HG03342 (cell line): Measurements from ENCODE around the gene FAM47E.
"Not testable (repeated sequence)": the region's sequence is repeated elsewhere in the genome, so short reads cannot be mapped to it uniquely, and the experiment has no call there.

Experiments used
- ATAC-seq: cut with Tn5 transposase; IDR thresholded peaks from one replicate; pipeline ENCODE4 v1.9.1; 2021; ENCODE audit warnings: mild to moderate bottlenecking, moderate library complexity; ENCODE audit not compliant: unreplicated experiment

The FAM47E gene

DNA sequence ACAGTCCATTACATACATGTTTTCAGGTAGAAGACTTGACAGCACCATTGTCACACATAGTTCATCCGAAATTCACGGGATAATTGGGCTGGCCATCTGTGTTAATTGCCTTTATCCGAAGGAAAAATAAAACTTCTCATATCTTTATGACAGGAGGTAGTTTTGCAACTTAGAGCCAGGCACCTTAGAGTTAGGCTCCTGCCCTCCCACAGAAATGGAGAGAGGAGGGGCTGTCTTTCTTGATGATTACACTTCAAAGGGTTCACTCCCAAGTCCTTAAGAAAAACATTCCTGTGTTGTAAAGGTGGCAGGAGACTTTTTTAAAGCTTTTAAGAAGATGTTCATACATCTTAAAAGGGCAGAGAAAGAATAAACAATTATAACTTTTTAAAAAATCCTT is 27.4 kb upstream of the FAM47E start:
- ATAC-seq = no peak

DNA sequence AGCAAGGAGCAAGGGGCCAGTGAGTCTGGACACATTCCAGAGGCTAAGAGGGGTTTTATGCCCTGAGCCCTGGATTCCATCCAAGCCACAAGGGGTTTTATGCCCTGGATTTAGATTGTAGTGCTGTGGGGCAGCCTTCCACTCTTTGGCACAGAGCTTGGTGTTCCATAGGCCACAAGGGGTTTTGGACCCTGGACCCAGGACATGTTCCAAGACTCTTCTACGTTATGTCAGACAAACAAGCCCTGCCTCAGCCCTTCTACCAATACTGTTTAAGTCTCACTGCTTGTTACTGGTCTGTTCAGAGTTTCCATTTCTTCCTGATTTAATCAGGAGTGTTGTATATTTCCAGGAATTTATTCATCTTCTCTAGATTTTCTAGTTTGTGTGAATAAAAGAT is 25.1 kb upstream of the FAM47E start:
- ATAC-seq = no peak

DNA sequence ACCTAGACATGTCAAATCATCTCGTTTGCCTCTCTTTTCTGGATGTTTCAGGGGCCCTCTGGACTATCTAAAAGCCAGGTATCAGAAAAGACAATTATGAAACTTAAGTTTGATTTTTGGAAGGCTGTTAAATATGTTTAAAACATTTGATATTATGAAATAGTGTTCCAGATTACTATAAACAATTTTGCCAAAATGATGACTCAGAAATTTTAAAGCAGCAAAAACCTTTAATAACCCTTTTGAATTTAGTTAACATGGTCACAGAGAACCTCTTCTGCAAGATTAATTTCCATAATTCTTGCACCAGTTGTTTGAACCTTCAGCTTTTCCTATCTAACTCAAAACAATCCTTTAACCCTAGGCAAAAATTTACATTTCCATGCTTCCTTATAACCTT is 18.8 kb upstream of the FAM47E start:
- ATAC-seq = no peak

DNA sequence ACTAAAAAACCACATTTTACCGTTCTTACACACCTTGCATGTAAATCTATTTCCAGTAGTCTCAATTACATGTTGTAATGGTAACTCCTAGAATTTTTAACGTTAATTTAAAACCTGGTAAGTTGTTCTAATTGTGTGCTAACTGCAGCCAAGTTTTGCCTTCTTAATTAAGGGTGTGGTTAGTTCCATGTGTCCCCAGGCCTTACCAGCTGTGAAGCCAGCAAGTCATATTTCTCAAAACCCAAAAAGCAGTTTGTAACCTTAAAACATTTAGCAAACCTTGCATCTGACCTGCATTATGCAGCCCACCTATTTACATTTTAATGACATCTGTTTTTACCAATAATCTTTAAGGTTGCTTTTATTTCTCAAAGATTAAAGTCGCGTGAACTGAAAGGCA is 18.4 kb upstream of the FAM47E start:
- no peak for ATAC-seq

DNA sequence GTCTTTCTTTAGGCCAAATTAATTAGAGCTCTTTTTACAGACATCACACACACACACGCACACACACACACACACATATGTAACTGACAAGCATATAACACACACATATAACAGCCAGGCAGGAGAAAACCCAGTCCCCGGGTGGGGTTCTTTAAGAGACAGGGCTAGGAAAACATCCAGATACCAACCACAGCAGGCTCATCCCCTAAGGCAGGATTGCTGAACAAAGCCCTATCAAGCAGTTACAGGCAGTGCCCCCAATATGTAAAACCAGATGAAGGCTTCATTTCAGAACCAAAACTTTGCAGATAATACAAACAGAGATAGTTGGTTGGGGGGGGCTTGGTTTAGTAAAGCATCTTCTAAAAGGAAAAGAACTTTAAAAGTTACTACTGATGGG is 18.0 kb upstream of the FAM47E start:
- ATAC-seq = no peak

DNA sequence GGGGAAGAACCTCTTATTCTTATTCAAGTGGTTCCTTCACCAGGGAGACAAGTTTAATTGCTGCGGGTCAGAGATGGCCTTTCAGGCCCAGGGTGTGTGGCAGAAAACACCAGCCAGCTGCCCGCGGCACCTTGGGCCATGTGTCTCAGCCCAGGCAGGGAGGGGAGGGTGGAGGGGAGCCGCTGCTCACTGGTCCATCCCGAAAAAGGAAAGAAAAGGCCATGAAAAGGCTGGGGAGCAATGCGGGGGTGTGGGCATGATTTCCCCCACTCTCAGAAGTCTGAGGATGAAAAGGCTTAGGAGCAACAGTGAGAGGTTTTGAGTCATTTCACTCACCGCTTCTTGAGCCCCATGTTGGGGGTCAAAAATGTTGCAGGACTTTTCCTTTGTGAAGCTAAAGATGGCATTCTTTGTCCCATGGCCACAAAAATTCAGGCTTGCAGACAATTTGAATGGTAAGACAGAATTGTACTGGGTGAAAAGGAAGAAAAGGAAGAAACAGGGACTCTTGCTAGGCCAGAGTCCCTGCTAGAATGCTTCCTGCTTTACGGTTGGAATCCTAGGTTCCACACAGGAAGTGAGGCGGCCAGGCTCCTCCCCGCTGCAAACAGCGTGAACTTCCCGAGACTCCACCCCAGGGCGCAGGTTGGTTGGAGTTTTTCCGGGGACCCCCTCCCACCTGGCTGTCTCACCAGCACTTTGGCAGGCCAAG is 17.4 kb upstream of the FAM47E start:
- no peak for ATAC-seq

DNA sequence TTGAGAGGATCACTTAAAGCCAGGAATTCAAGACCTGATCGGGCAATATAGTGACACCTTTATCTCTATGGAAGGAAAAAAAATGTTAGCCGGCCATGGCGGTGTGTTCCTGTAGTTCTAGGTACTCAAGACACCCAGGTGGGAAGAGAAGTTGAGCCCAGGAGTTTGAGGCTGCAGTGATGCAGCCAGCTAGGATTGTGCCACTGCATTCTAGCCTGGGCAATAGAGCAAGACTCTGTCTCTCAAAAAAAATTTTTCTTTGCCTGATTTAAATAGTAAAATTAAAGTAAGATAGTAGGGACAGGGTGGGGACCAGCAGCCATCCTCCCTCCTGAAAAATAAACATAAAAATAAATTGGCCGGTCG is 16.9 kb upstream of the FAM47E start:
- no peak for ATAC-seq

DNA sequence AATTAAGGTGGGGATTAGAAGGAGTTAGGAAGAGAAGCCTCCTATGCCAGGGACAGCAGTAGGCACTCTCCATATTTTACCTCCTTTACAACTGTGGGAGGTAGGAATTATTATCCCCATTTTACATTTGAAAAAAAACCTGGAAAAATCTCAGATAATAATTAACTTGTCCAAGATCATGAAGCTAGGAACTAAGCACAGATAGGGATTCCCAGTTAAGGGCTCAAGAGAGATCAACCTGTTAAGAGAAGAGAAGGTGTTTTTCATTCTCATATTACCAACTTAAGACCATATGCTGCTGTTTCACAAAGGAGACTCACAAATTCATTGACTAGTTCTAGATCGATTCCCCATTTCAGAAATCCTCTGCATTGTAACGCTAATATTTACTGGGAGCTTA is 16.1 kb upstream of the FAM47E start:
- ATAC-seq = no peak

DNA sequence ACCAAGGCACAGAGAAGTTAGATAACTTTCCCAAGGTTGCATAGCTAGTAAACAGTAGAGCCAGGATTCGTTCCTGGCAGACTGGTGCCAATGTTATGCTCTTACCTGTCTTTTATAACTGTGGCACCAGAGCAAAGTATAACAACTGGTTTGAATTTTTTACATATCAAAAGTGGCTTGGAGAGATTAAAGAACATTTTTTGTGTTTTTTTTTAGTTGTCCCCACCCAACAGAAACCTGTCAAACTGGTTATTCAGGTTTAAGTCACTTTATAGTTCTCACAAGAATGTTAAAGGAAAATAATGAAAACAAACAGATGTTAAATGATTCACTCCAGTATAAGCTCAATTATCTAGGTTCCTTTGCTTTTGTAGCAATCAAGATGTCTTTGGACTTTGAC is 15.6 kb upstream of the FAM47E start:
- ATAC-seq = no peak

DNA sequence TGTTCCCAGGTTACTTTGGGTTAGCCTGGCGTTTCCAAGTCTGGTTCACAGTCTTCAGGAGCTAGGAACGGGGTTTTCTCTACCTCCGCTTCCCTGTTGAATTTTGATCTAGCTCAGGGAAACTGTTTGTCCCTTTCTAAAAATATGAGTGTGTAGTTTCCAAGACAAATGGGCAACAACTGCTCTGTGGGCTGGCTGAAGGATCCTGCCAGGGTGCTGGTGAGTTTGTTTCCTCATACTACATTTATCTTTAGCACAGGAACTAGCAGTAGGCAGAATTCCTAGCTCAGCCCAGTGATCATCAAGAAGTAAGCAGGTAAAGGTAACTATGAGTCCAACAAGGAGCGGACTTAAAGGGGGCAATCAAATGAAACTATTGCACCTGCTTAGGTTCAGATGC is 13.3 kb upstream of the FAM47E start:
- ATAC-seq = no peak

DNA sequence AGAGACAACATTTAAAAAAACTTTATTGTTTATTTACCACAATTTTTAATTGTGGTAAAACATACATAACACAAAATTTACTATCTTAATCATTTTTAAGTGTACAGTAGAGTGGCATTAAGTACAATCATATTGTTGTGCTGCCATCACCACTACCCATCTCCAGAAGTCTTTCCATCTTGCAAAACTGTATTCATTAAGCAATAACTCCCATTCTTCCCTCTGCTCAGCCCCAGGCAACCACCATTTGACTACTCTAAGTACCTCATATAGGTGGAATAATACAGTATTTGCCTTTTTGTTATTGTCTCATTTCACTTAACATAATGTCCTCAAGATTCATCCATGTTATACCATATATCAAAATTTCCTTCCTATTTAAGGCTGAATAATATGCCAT is 12.8 kb upstream of the FAM47E start:
- ATAC-seq = no peak

DNA sequence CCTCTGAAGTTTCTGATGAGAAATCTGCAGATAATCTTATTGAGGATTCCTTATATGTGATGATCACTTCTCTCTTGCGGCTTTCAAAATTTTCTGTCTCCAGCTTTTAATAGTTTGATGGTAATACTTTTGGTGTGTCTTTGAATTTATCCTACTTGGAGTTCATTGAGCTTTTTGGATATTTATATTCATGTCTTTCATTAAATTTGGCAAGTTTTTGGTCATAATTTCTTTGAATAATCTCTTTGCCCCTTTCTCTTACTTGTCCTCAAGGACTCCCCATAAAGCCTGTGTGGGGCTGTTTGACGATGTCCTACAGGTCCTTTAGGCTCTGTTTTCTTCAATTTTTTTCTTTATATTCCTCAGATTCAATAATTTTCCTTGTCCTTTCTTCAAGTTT is 11.3 kb upstream of the FAM47E start:
- ATAC-seq = no peak

DNA sequence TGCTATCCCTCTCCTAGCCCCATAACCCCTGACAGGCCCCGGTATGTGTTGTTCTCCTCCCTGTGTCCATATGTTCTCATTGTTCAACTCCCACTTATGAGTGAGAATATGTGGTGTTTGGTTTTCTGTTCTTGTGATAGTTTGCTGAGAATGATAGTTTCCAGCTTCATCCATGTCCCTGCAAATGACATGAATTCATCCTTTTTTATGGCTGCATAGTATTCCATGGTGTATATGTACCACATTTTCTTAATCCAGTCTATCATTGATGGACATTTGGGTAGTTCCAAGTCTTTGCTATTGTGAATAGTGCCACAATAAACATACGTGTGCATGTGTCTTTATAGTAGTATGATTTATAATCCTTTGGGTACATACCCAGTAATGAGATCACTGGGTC is 7.6 kb upstream of the FAM47E start:
- not testable (repeated sequence) for ATAC-seq

DNA sequence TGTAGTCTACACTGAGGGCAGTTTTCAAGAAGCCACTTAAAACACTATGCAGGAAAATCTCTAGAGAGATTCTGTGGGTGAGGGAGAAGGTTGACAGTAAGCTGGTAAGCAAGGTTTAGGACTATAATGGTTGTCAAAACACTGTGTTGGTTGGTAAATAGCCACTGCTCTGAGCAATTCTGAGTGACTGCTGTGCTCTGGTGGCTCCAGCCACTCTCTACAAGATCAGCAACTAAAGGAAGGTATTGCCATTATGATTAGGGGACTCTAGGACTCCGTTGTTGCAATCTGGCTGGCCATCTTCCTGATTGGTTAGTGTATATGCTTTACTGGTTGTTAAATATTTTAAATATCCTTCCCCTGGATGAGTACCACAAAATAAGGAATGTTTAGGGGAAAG is 5.5 kb upstream of the FAM47E start:
- ATAC-seq = no peak

DNA sequence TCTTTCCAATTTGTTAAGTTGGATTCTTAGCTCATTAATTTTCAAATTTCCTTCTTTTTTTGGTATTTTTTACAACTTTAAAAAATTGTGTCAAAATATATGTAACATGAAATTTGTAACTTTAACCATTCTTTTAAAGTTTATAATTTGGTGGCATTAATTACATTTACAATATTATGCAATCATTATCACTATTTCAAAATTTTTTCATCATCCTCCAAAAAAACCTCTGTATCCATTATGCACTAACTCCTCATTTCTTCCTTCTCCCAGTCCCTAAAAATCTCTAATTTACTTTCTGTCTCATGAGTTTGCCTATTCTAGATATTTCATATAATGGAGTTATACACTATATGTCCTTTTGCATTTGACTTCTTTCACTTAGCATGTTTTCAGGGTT is 4.7 kb upstream of the FAM47E start:
- ATAC-seq = no peak

DNA sequence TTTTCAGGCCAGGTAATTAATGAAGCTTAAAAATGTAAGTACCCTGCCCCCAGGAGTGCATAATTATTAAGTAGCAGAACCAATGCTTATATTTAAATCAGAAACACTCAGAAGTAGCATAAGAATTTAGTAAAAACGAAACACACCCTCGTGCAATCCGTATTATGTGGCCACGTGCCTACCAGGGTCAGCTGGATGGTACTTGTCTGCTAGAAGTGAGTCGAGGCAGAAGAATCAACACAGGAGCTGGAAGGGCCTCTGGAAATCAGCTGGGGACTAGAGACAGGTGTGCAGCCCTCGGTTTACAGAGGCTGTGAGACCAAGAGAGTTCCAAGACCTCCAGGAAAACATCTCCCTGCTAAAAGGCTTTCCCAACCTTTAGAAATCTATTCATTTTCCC is 559 bp upstream of the FAM47E start:
- no peak for ATAC-seq

DNA sequence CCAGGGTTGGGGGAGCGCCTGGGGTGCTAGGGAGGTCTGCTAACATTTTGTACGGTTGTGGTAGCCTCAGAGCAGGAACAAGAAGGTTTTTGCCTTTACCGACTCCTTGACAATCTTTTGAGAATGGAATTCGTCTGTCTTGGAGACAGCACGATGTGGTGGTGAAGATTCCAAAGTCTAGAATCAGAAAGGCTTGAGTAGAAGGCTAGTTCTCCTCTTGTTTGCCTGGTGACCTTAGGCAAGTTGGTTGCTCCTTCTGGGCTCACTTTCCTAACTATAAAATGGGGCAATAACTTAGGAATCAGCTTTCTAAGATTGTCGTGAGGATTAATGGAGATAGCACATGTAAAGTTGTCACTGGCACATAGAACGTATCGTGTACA is 741 bp downstream of the FAM47E start:
- ATAC-seq = no peak

DNA sequence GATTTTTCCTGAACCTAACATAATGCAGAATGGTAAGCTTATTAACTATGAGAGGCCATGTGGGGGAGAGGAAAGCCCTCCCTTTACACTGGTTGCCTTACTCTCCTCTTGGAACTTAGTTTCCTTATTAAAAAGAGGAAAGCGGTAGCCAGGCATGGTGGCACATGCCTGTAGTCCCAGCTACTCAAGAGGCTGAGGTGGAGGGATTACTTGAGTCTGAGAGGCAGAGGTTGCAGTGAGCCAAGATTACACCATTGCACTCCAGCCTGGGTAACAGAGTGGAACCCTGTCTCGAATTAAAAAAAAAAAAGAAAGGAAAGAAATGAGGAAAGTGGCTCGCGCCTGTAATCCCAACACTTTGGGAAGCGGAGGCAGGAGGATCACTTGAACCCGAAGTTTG is 2.0 kb downstream of the FAM47E start:
- ATAC-seq = no peak

DNA sequence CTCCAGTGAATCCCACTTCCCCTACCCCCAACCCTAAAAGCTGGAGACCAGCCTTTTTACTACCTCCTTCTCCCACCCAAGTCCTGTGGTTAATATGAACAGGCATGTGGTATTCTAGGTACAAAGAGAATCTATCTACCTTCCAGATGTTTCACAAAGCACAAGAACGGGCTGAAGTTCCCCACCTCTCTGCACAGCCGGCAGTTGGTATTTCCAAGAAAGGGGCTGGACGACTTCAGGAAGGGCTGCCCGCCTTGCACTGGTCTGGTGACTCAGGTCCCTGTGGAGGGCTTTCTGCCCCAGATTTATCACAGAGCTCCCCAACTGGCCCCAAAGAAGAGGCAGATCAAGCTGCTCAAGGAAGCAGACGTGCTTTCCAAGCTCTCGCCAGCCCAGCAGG is 4.5 kb downstream of the FAM47E start:
- no peak for ATAC-seq

DNA sequence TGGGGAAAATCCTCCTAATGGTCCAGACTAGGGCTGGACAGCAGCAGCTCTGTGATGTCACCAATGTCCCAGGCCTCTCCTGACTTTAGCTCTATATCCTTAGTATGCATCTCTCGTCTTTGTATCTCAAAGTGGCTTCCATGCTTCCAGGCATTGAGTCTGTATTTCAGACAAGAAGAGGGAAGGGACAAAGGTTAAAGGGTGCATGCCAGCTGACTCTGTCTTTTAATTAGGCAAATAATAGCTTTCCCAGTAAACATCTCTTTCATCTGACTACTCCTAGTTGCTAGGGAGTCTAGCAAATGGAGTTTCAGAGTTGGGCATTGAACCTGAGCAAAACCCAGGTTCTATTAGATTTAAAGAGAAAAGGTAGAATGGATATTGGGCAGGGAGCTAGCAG is 5.4 kb downstream of the FAM47E start:
- no peak for ATAC-seq

DNA sequence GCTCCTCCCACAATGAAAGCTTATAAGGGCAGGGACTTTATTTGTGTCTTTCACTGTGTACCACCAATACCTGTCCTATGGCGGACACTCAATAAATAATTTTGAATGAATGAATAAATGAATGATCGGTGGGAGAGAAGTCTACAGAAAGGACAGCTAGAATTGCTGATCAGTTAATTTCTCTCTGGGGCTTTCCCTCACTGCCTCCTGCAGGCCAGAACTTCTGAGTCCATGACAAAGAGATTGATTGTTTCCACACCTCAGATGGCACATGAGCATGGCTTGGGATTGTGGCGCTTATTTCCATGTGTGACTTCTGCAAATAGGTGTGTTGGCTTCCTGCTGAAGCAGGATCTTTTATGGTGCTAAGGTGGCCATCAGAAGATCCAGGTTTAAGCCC is 6.3 kb downstream of the FAM47E start:
- no peak for ATAC-seq

DNA sequence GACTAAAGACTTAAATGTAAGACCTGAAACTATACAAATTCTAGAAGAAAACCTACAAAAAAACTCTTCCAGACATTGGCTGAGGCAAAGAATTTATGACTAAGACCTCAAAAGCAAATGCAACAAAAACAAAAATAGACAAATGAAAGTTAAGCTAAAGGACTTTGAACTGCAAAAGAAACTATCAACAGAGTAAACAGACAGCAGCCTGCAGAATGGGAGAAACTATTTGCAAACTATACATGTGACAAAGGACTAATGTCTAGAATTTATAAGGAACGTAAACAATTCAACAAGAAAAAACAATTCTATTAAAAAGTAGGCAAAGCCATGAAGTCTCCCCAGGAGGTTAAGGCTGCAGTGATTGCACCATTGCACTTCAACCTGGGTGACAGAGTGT is 9.1 kb downstream of the FAM47E start:
- no peak for ATAC-seq

DNA sequence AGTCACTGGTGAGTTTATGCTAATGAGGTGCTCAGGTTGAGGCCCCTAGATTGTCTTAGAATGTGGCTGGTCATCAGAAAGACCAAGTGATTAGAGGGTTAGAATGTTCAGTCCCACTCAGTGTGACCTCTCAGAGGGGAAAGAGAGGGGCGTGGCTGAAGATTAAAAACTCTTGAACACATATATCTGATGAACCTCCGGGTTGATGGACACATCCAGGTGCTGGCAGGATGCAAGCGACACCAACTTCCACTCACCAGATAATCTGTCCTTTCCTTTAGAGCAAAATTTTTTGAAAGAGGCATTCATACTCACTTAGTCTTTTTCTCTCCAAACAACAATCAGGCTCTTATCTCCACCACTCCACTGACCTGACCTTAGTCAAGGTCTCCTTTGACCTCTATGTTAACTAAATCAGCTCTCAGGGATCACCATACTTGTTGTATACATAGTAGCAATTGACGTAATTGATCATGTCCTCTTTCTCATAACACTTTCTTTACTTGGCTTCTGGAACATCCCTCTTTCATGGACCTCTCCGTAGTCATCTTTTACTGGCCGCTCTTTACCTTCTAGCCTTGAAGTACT is 14.2 kb downstream of the FAM47E start:
- ATAC-seq = no peak
